Upper lobe of left lung (tissue), 4 donors: ENCODE measurements around the gene R3HDM1.

Experiments used
- POLR2A ChIP-seq, 4 donors: fragments of 450-650 bp; IDR thresholded peaks; one replicate each; pipeline ENCODE4 v1.5.1; 2016 to 2017; ENCODE audit warnings: antibody characterized with exemption in 4 of 4, mild to moderate bottlenecking in 2 of 4
- POLR2AphosphoS5 ChIP-seq, 2 donors: sonication (generic); formaldehyde crosslinking; IDR thresholded peaks; one replicate each; pipeline ENCODE4 v1.5.1; 2017; ENCODE audit warnings: antibody characterized with exemption in 2 of 2
- TF ChIP-seq, protein P1 (sequence below), 6 experiments: fragments of 450-650 bp in 4 of 6; fragments of 200-600 bp in 2 of 6; sonication (generic) in 2 of 6; IDR thresholded peaks; one replicate each; pipeline ENCODE4 v1.5.1; 2016 to 2019; ENCODE audit warnings: antibody characterized with exemption in 6 of 6

DNA sequence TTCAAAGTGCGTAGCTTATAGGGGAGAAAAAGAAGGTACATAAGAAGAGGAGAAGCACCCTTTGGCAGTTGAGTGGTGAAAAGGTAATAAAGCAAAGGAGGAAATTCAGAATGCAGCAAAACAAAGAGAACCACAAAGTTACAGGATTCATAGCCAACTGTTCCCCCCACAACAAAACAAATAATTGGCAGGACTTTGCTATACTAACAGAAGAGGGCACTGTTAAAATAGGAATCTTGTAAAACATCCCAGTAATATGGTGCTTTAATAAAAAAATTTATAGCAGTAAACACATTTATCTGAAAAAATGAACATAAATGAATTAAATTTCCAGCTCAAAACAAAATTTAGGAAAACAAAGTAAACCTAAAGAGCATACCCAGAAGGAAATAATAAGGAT is 42.3 kb downstream of the R3HDM1 start:
- TF ChIP-seq, protein P1, sequence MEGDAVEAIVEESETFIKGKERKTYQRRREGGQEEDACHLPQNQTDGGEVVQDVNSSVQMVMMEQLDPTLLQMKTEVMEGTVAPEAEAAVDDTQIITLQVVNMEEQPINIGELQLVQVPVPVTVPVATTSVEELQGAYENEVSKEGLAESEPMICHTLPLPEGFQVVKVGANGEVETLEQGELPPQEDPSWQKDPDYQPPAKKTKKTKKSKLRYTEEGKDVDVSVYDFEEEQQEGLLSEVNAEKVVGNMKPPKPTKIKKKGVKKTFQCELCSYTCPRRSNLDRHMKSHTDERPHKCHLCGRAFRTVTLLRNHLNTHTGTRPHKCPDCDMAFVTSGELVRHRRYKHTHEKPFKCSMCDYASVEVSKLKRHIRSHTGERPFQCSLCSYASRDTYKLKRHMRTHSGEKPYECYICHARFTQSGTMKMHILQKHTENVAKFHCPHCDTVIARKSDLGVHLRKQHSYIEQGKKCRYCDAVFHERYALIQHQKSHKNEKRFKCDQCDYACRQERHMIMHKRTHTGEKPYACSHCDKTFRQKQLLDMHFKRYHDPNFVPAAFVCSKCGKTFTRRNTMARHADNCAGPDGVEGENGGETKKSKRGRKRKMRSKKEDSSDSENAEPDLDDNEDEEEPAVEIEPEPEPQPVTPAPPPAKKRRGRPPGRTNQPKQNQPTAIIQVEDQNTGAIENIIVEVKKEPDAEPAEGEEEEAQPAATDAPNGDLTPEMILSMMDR (IDR thresholded peaks at IDR 0.05): no peak
- TF ChIP-seq POLR2A (IDR thresholded peaks at IDR 0.05) (no peak), POLR2AphosphoS5 (IDR thresholded peaks at IDR 0.05) (no peak)
